SK-N-MC (cell line): ENCODE measurements around the gene PODN.
A peak's percentile ranks its signal among the peaks of the same experiment; 100 is the strongest.

ENCODE experiments used
- DNase-seq: peaks from one replicate; pipeline ENCODE4 v3.0.0-alpha.2; 2011; ENCODE audit warnings: low read depth, low spot score
- H3K27ac ChIP-seq: fragments of 200-600 bp; sonication (generic); 2 replicates; pipeline ENCODE4 v1.5.1; 2016; ENCODE audit warnings: mixed run types
- H3K36me3 ChIP-seq: fragments of 200-600 bp; sonication (generic); 2 replicates; pipeline ENCODE4 v1.6.1; 2017; ENCODE audit warnings: antibody characterized with exemption, low read length, mixed read lengths; ENCODE audit not compliant: insufficient read depth
- H3K4me3 ChIP-seq: fragments of 200-600 bp; sonication (generic); 2 replicates; pipeline ENCODE4 v1.5.1; 2016
- H3K9ac ChIP-seq: fragments of 200-600 bp; sonication (generic); 2 replicates; pipeline ENCODE4 v1.8.0; 2017; ENCODE audit warnings: mixed run types, mixed read lengths; ENCODE audit not compliant: insufficient read length
- H3K9me3 ChIP-seq: fragments of 200-600 bp; sonication (generic); 2 replicates; pipeline ENCODE4 v1.6.1; 2017; ENCODE audit warnings: low read depth, mild to moderate bottlenecking, antibody characterized with exemption, low read length, moderate library complexity, mixed read lengths
- EZH2 ChIP-seq: fragments of 200-600 bp; sonication (generic); IDR thresholded peaks from one replicate; pipeline ENCODE4 v1.6.1; 2017; ENCODE audit warnings: antibody characterized with exemption
- FOXP2 ChIP-seq: optimal IDR thresholded peaks from 2 replicates; pipeline ENCODE3; 2011; ENCODE audit warnings: mild to moderate bottlenecking, moderate library complexity; ENCODE audit not compliant: insufficient read depth; ENCODE audit errors: extremely low read length, control extremely low read depth
- POLR2AphosphoS5 ChIP-seq: IDR thresholded peaks from 2 replicates; pipeline ENCODE4 v1.6.1; 2012; ENCODE audit warnings: mild to moderate bottlenecking, low read depth, low read length, borderline replicate concordance

PODN gene, protein sequence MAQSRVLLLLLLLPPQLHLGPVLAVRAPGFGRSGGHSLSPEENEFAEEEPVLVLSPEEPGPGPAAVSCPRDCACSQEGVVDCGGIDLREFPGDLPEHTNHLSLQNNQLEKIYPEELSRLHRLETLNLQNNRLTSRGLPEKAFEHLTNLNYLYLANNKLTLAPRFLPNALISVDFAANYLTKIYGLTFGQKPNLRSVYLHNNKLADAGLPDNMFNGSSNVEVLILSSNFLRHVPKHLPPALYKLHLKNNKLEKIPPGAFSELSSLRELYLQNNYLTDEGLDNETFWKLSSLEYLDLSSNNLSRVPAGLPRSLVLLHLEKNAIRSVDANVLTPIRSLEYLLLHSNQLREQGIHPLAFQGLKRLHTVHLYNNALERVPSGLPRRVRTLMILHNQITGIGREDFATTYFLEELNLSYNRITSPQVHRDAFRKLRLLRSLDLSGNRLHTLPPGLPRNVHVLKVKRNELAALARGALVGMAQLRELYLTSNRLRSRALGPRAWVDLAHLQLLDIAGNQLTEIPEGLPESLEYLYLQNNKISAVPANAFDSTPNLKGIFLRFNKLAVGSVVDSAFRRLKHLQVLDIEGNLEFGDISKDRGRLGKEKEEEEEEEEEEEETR

DNA sequence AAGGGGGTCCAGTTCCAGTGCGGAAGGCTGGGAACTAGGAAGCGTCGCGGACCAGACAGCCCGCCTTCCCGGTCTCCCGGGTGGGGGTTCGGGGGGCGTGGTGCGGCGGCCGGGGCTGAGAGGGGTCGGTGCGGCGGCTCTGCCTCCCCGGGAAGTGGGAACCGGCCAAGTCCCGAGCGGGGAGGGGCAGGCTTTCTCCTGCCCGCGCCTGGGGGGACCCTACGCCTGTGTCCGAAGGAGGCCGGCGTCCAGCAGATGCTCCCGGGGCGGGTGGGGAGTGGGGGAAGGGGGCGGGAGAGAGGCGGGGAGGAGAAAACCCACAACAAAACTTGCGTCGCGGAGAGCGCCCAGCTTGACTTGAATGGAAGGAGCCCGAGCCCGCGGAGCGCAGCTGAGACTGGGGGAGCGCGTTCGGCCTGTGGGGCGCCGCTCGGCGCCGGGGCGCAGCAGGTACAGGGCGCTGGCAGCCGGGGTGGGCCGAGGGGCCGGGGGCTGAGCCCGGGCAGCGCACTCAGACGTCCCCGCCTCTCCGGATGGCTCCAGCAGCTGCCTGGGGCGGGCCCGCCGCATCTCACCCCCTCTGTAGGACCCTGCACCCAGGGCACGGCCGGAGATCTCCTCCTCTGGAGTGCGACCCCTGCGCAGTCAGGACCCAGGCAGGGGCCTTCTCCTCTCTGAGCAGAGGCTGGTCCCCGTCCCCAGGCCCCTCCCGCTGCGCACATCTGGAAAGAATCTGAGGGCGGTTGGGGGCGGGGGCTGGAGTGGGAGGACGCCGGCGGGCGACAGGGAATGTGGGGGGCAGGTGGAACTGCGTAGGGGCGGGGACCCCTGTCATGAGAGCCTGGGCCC is at the start of gene PODN:
Gene PODN, plus strand, starts transcription at position 355 of the 849 bp plus-strand sequence. CDS start 7,643 bp downstream, outside the sequence.
- H3K9ac ChIP-seq = no peak within 1 kb of the TSS
- H3K27ac ChIP-seq = no peak within 1 kb of the TSS
- no peaks in the 10 kb centered on the region for H3K9me3 ChIP-seq
- no peaks in the 10 kb centered on the region for H3K36me3 ChIP-seq
- DNase-seq = no peak
- peak within 1 kb of the TSS; percentile 75 for H3K4me3 ChIP-seq
- TF ChIP-seq FOXP2 = no peak
- no peak for TF ChIP-seq EZH2
- no peak for TF ChIP-seq POLR2AphosphoS5

DNA sequence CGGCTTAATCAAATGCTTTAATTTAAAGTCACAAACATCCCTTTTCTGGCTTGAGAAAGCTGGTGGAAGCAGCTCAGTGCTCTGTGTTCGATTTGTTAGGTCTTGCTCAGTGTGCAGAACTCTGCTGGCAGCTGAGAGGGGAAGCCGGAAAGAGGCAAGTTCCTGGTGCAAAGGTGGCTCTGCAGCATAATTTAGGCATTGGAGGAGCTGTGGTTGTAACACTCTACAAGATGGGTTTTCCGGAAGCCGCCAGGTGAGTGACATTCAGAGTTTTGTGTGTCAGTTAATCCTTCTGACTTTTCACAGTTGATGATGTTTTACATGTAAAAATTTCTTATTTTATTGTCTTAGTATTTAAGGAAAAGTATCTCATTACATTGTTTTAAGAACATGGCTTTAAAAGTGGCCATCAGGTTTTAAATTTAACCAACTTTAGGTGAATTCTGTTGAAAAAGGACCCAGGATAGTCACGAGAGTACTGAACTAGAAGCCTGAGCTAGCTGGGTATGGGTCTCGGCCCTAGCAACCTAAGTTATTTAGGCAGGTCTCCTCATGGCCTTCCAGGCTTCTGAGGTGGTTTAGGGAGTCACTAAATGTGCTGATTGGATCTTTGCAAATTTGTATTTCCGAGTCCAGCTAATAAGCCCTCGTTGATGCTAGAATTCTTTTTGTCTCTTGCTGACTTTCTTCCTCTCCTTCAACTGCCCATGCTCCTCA is 47.1 kb upstream of the PODN start:
- H3K27ac ChIP-seq = no peak overlapping the region
- peak; percentile 68 for TF ChIP-seq POLR2AphosphoS5
- TF ChIP-seq FOXP2 = no peak

DNA sequence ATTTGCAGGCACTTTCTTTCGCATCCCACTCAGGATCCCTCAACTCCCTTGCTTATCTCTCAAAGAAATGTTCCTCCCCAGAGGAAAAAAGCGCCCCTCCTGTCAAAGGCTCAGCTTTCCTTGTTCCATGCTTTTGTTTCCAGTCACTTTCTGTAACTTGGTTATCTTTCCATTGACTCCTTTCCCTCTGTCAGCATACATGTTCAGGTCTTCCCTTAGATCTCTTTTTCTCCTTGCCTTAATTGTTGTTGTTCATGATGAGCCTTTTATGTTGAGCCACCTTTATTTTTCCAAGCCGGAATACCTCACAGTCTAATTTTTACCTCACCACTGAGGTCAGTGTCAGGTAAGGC is 46.5 kb upstream of the PODN start:
- H3K36me3 ChIP-seq = no peaks in the 10 kb centered on the region
- no peaks in the 10 kb centered on the region for H3K9me3 ChIP-seq
- peak overlapping the region; percentile 90 for H3K4me3 ChIP-seq
- H3K27ac ChIP-seq = no peak overlapping the region
- peak overlapping the region; percentile 74 for H3K9ac ChIP-seq
- no peak for DNase-seq
- TF ChIP-seq POLR2AphosphoS5 = no peak
- TF ChIP-seq FOXP2 = no peak
- TF ChIP-seq EZH2 = no peak

More for the DNA sequence above, 47.1 kb upstream of the PODN start:
- peak; percentile 78 for DNase-seq
- H3K36me3 ChIP-seq = no peaks in the 10 kb centered on the region
- H3K9me3 ChIP-seq = no peaks in the 10 kb centered on the region
- peak overlapping the region; percentile 90 for H3K4me3 ChIP-seq
- peak overlapping the region; percentile 74 for H3K9ac ChIP-seq

DNA sequence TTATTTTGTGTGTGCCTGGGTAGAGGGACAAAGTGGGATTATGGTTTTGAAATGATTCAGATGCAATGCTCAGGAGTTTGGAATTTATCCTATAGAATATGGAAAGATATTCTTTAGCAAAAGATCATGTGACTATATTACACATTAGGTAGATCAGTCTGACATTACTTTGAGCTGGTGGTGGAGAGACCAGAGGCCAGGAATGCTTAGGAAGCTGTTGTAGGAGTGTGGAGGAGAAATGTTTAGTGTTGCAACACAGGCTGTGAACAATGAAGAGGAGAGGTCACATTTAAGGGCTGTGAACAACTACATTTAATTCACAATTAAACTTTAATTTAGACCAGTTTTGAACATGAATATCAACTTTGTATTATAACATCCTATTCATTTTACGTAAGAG is 45.3 kb upstream of the PODN start:
- H3K36me3 ChIP-seq = no peaks in the 10 kb centered on the region
- DNase-seq = no peak
- no peaks in the 10 kb centered on the region for H3K9me3 ChIP-seq
- H3K27ac ChIP-seq = no peak overlapping the region
- H3K9ac ChIP-seq = no peak overlapping the region
- TF ChIP-seq EZH2 = no peak
- no peak for TF ChIP-seq FOXP2
- no peak for TF ChIP-seq POLR2AphosphoS5
- no peak overlapping the region for H3K4me3 ChIP-seq

DNA sequence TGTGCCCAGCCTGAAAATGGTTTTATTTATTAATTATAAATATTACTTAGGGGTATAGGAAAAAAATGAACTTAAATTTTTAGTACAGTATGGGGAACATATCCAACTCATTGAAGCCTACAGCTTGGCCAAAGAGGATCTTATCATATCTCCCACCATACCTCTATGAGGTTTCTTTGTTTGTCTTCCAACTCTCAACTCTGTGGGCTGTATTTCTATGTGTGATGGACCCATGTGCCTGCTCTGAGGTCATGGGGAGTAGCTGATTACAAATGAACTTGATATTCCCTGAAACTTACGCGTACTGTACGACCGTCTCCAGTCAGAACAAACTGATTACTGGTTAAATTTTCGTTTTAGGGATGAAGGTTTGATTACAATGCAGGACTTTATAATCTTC is 41.4 kb upstream of the PODN start:
- no peaks in the 10 kb centered on the region for H3K36me3 ChIP-seq
- H3K9me3 ChIP-seq = no peaks in the 10 kb centered on the region
- DNase-seq = no peak
- TF ChIP-seq EZH2 (no peak), POLR2AphosphoS5 (no peak), FOXP2 (no peak)
- H3K27ac ChIP-seq = no peak overlapping the region
- no peak overlapping the region for H3K4me3 ChIP-seq
- no peak overlapping the region for H3K9ac ChIP-seq

DNA sequence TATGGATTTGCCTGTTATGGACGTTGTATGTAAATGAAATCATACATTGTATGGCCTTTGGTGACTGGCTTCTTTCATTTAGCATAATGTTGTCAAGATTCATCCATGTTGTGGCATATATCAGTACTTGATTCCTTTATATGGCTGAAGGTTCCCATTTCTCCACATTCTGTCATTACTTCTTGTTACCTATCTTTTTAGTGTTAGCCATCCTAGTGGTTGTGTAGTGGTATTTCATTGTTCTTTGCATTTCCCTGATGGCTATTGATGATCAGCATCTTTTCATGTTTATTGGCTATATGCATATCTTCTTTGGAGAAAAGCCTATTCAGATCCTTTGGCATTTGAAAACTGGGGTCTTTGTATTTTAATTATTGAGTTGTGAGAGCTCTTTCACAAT is 39.8 kb upstream of the PODN start:
- TF ChIP-seq EZH2 (no peak), POLR2AphosphoS5 (no peak), FOXP2 (no peak)

DNA sequence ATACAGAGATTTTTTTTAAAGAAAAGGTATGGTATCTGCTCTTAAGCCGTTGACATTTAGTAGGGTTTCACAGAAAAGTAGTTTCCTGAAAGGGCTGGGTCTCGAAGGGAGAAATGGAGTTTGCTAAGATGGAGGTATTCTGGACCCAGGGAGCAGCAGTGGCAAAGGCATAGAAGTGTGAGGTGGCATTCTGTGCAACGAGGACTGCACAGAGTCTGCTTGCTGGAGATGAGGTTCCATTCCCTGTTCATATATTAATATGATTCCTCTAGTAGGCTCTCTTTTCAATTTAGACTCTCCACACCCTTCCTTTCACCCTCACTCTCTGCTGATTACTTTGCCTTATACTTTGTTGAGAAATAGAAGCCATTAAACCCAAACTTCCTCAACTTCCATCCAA is 38.5 kb upstream of the PODN start:
- H3K4me3 ChIP-seq = no peak overlapping the region

More for the DNA sequence above, 39.8 kb upstream of the PODN start:
- no peak overlapping the region for H3K4me3 ChIP-seq
- no peak overlapping the region for H3K9ac ChIP-seq
- DNase-seq = no peak
- H3K27ac ChIP-seq = no peak overlapping the region
- H3K36me3 ChIP-seq = no peaks in the 10 kb centered on the region
- no peaks in the 10 kb centered on the region for H3K9me3 ChIP-seq

More for the DNA sequence above, 38.5 kb upstream of the PODN start:
- no peaks in the 10 kb centered on the region for H3K36me3 ChIP-seq
- no peak for DNase-seq
- H3K9me3 ChIP-seq = no peaks in the 10 kb centered on the region
- TF ChIP-seq FOXP2 = no peak
- no peak for TF ChIP-seq POLR2AphosphoS5
- no peak for TF ChIP-seq EZH2
- H3K27ac ChIP-seq = no peak overlapping the region
- no peak overlapping the region for H3K9ac ChIP-seq
